K562 (cell line): ENCODE results near the gene PIGQ. TPM values are rescaled to one million over a fixed set of nuclear protein-coding genes. Genes with fewer than 3 reads are reported as not detected.

Experiments
- CBFA2T3 ChIP-seq: fragments of 450-650 bp; IDR thresholded peaks from 2 replicates; pipeline ENCODE4 v1.6.1; 2017
- CBX2 ChIP-seq: fragments of 200-600 bp; sonication (generic); IDR thresholded peaks from one replicate; pipeline ENCODE4 v1.6.1; 2012; ENCODE audit warnings: mild to moderate bottlenecking, low read length, inconsistent platforms; ENCODE audit not compliant: insufficient read depth, poor library complexity, severe bottlenecking
- ELF1 ChIP-seq: fragments of 200-800 bp; sonication (Bioruptor generic); IDR thresholded peaks from 2 replicates; pipeline ENCODE4 v1.6.1; 2016; ENCODE audit warnings: missing genetic modification characterization, missing compliant biosample characterization
- FOXJ2 ChIP-seq: fragments of 200-800 bp; sonication (Bioruptor generic); IDR thresholded peaks from 2 replicates; pipeline ENCODE4 v1.6.1; 2016; ENCODE audit warnings: missing genetic modification characterization, missing compliant biosample characterization
- HMG20A ChIP-seq: fragments of 450-650 bp; formaldehyde crosslinking; conservative IDR thresholded peaks from 2 replicates; pipeline ENCODE4 v1.4.0; 2020; ENCODE audit warnings: mild to moderate bottlenecking, mixed read lengths
- HOMEZ ChIP-seq: fragments of 250-450 bp; sonication (Bioruptor Pico); IDR thresholded peaks from 2 replicates; pipeline ENCODE4 v1.4.0; 2020; ENCODE audit warnings: mild to moderate bottlenecking, moderate library complexity
- ID3 ChIP-seq, 2 experiments: fragments of 250-450 bp in 1 of 2; fragments of 450-650 bp in 1 of 2; sonication (Bioruptor Pico) in 1 of 2; IDR thresholded peaks; 2 replicates each; pipeline versions ENCODE4 v1.6.1 to v1.8.0; 2016 to 2021; ENCODE audit warnings: mild to moderate bottlenecking in 2 of 2, moderate library complexity in 2 of 2, missing compliant biosample characterization in 1 of 2, missing genetic modification characterization in 1 of 2
- KAT8 ChIP-seq: fragments of 450-650 bp; IDR thresholded peaks from 2 replicates; pipeline ENCODE4 v1.6.1; 2016; ENCODE audit warnings: low read depth, mild to moderate bottlenecking
- NUFIP1 ChIP-seq: fragments of 450-650 bp; IDR thresholded peaks from 2 replicates; pipeline ENCODE4 v1.6.1; 2018; ENCODE audit not compliant: partially characterized antibody
- RFX1 ChIP-seq: fragments of 450-650 bp; IDR thresholded peaks from 2 replicates; pipeline ENCODE4 v1.6.1; 2016; ENCODE audit warnings: mild to moderate bottlenecking, moderate library complexity
- SLC30A9 ChIP-seq: fragments of 250-450 bp; sonication (Bioruptor Pico); IDR thresholded peaks from 2 replicates; pipeline ENCODE4 v1.8.0; 2022; ENCODE audit warnings: mild to moderate bottlenecking, moderate library complexity
- SMARCA4 ChIP-seq: fragments of 450-650 bp; IDR thresholded peaks from 2 replicates; pipeline ENCODE4 v1.6.1; 2016
- SPI1 ChIP-seq: IDR thresholded peaks from 2 replicates; pipeline ENCODE4 v1.6.1; 2011; ENCODE audit warnings: low read depth, low read length, control low read depth, borderline replicate concordance
- STAG1 ChIP-seq: sonication (generic); formaldehyde crosslinking; IDR thresholded peaks from 2 replicates; pipeline ENCODE4 v1.5.0; 2020; ENCODE audit warnings: missing genetic modification reagents, borderline replicate concordance
- ZNF583 ChIP-seq: fragments of 250-450 bp; sonication (Bioruptor Pico); IDR thresholded peaks from 2 replicates; pipeline ENCODE4 v1.4.0; 2020
- ZNF644 ChIP-seq: fragments of 200-800 bp; sonication (Bioruptor generic); IDR thresholded peaks from 2 replicates; pipeline ENCODE4 v1.6.1; 2016; ENCODE audit warnings: low read depth, missing genetic modification characterization, missing compliant biosample characterization
- polyA plus RNA-seq, 8 experiments: library from polyadenylated mRNA; depleted of rRNA in 4 of 8; stranded (reverse) in 5 of 8; unstranded in 3 of 8; fragments of >200 nt; fragmentation: Nextera tagmentation in 2 of 8; fragmentation: Illumina TruSeq in 1 of 8; extraction: Ambion mirVana in 2 of 8; extraction: Trizol in 1 of 8; gene quantifications; 2 replicates each; pipeline versions ENCODE4 v1.2.1 to v1.2.3, GENCODE V29; 2011 to 2014; ENCODE audit warnings: inconsistent platforms in 1 of 8, missing spikeins in 1 of 8
- total RNA-seq, 7 experiments: library from RNA; depleted of rRNA in 6 of 7; stranded (reverse); fragments of >200 nt in 6 of 7; fragmentation: Illumina TruSeq in 2 of 7; extraction: Trizol in 2 of 7; gene quantifications; 2 replicates each; pipeline versions ENCODE4 v1.2.1 to v1.2.3, GENCODE V29; 2011 to 2021; ENCODE audit warnings: low replicate concordance in 1 of 7
- TF ChIP-seq, protein P1 (sequence below): fragments of 250-450 bp; sonication (Bioruptor Pico); IDR thresholded peaks from 2 replicates; pipeline ENCODE4 v1.6.1; 2021; ENCODE audit warnings: mild to moderate bottlenecking
- TF ChIP-seq, protein P2 (sequence below): sonication (generic); formaldehyde crosslinking; IDR thresholded peaks from 2 replicates; pipeline ENCODE4 v1.8.0; 2023; ENCODE audit warnings: missing genetic modification reagents, mild to moderate bottlenecking, borderline replicate concordance

Gene PIGQ
- total and polyA plus RNA-seq, 9 of the 15 experiments (the other 6 are each of a cell fraction or from before 2014, with no cell fraction given): 0.20 to 49.6 (median 11.7) TPM

DNA sequence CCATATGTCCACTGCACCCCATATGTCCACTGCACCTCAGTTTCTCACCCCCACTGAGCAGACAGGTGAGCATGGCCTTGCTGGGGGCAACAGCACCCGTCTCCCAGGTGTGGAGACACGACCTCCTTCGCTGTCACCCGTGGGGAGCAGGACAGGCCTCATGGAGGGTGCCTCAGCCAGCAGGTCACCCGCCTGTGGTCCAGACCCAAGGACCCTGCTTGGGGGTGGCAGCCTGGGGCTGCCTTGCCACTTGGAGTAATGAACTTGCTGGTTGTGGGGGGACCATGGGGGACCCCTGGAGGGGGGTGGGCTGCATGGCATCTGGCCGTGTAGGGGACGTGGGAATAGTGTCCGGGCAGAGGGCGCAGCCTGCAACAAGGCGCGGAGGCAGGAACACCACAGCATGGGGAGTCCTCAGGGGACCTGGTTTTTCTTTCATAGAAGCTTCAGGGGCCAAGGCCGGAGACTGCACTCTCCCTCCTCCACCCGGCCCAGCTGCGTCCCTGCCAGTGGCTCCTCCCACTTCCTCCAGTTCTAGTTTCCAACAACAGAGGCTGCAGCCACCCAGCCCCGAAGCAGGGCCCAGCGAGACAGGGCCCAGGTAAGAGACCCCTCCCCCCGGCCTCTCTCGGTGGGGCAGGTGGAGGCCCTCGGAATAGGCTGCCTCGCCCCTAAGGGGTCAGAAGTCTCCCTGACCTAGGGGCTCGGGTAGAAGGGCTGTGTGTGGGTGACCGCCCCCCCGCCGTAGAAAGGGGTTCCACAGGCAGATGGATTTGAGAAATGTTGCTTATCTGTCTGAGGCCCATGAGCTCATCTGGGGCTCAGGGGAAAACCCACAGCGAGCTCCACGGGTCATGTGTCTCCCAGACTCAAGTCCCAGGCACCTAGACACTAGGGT lies 3.0 kb upstream of the PIGQ start, which contains the start of gene NHLRC4 (continued):
- TF ChIP-seq SLC30A9 (CRISPR knock-in tag) (no peak), CBX2 (no peak), ZNF583 (CRISPR knock-in tag) (no peak), STAG1 (CRISPR knock-in tag) (no peak), CBFA2T3 (peak; percentile 77), ID3 (CRISPR knock-in tag; IDR thresholded peaks at IDR 0.05) (no peak), ID3 (tag; IDR thresholded peaks at IDR 0.05) (no peak), FOXJ2 (tag) (no peak), HOMEZ (no peak), SMARCA4 (peak; percentile 85), RFX1 (no peak), SPI1 (peak; percentile 85), NUFIP1 (no peak), ZNF644 (tag) (peak; percentile 36; the same call in 1 of the 2 replicates), HMG20A (CRISPR knock-in tag) (no peak), ELF1 (tag) (no peak), KAT8 (no peak)
- TF ChIP-seq, protein P1, sequence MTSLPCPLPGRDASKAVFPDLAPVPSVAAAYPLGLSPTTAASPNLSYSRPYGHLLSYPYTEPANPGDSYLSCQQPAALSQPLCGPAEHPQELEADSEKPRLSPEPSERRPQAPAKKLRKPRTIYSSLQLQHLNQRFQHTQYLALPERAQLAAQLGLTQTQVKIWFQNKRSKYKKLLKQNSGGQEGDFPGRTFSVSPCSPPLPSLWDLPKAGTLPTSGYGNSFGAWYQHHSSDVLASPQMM (CRISPR knock-in tag): no peak
- TF ChIP-seq, protein P2, sequence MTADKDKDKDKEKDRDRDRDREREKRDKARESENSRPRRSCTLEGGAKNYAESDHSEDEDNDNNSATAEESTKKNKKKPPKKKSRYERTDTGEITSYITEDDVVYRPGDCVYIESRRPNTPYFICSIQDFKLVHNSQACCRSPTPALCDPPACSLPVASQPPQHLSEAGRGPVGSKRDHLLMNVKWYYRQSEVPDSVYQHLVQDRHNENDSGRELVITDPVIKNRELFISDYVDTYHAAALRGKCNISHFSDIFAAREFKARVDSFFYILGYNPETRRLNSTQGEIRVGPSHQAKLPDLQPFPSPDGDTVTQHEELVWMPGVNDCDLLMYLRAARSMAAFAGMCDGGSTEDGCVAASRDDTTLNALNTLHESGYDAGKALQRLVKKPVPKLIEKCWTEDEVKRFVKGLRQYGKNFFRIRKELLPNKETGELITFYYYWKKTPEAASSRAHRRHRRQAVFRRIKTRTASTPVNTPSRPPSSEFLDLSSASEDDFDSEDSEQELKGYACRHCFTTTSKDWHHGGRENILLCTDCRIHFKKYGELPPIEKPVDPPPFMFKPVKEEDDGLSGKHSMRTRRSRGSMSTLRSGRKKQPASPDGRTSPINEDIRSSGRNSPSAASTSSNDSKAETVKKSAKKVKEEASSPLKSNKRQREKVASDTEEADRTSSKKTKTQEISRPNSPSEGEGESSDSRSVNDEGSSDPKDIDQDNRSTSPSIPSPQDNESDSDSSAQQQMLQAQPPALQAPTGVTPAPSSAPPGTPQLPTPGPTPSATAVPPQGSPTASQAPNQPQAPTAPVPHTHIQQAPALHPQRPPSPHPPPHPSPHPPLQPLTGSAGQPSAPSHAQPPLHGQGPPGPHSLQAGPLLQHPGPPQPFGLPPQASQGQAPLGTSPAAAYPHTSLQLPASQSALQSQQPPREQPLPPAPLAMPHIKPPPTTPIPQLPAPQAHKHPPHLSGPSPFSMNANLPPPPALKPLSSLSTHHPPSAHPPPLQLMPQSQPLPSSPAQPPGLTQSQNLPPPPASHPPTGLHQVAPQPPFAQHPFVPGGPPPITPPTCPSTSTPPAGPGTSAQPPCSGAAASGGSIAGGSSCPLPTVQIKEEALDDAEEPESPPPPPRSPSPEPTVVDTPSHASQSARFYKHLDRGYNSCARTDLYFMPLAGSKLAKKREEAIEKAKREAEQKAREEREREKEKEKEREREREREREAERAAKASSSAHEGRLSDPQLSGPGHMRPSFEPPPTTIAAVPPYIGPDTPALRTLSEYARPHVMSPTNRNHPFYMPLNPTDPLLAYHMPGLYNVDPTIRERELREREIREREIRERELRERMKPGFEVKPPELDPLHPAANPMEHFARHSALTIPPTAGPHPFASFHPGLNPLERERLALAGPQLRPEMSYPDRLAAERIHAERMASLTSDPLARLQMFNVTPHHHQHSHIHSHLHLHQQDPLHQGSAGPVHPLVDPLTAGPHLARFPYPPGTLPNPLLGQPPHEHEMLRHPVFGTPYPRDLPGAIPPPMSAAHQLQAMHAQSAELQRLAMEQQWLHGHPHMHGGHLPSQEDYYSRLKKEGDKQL (CRISPR knock-in tag): no peak
